CD8-positive, alpha-beta memory T cell (primary cell): Measurements from ENCODE around the gene PLA2G4D. TPM values are rescaled to one million over a fixed set of nuclear protein-coding genes. Genes with fewer than 3 reads are reported as not detected.

ENCODE experiments used
- CTCF ChIA-PET: fragments of 350-600 bp; sonication (Branson Sonifier 250); formaldehyde crosslinking; loops from one replicate; lab custom pipeline; 2021; ENCODE audit warnings: antibody characterized with exemption; lab: Charles Lee
- POLR2A ChIA-PET: fragments of 350-600 bp; sonication (Branson Sonifier 250); formaldehyde crosslinking; loops from one replicate; lab custom pipeline; 2021; ENCODE audit warnings: antibody characterized with exemption; lab: Charles Lee
- DNase-seq, 5 donors: peaks; one replicate each; pipeline versions ENCODE4 v3.0.0 to v3.0.0-alpha.2; 2020 to 2022; ENCODE audit warnings: mixed read lengths in 1 of 5
- H3K27ac ChIP-seq: one replicate; pipeline ENCODE4 v1.7.0; 2013; ENCODE audit warnings: low read depth, mild to moderate bottlenecking, low read length, moderate library complexity
- H3K27me3 ChIP-seq: 2 replicates; pipeline ENCODE4 v1.7.0; 2013; ENCODE audit warnings: low read length, mild to moderate bottlenecking; ENCODE audit not compliant: insufficient read depth, poor library complexity, severe bottlenecking
- H3K36me3 ChIP-seq: 2 replicates; pipeline ENCODE4 v1.7.0; 2013; ENCODE audit warnings: mild to moderate bottlenecking, low read length, moderate library complexity; ENCODE audit not compliant: insufficient read depth
- H3K4me1 ChIP-seq: 2 replicates; pipeline ENCODE4 v1.7.0; 2013; ENCODE audit warnings: mild to moderate bottlenecking, low read length, moderate library complexity; ENCODE audit not compliant: insufficient read depth
- H3K4me3 ChIP-seq: 2 replicates; pipeline ENCODE4 v1.7.0; 2013; ENCODE audit warnings: mild to moderate bottlenecking, low read length
- H3K9me3 ChIP-seq: 2 replicates; pipeline ENCODE4 v1.7.0; 2013; ENCODE audit warnings: mild to moderate bottlenecking, low read length
- H3K27ac Mint-ChIP-seq, 8 donors: one replicate each; pipeline ENCODE4 v1.8.0; 2020 to 2021; ENCODE audit warnings: mixed read lengths in 8 of 8, mild to moderate bottlenecking in 6 of 8, inconsistent platforms in 3 of 8, moderate library complexity in 3 of 8
- H3K27me3 Mint-ChIP-seq, 2 donors: one replicate each; pipeline ENCODE4 v1.8.0; 2020 to 2021; ENCODE audit warnings: mixed read lengths in 2 of 2, mild to moderate bottlenecking in 1 of 2, moderate library complexity in 1 of 2
- H3K36me3 Mint-ChIP-seq, 3 donors: one replicate each; pipeline ENCODE4 v1.8.0; 2020 to 2021; ENCODE audit warnings: mixed read lengths in 3 of 3, inconsistent platforms in 1 of 3, mild to moderate bottlenecking in 1 of 3
- H3K4me1 Mint-ChIP-seq, 3 donors: one replicate each; pipeline ENCODE4 v1.8.0; 2020 to 2021; ENCODE audit warnings: mixed read lengths in 3 of 3, inconsistent platforms in 1 of 3, mild to moderate bottlenecking in 1 of 3
- H3K4me3 Mint-ChIP-seq, 7 donors: one replicate each; pipeline ENCODE4 v1.8.0; 2020 to 2021; ENCODE audit warnings: mixed read lengths in 7 of 7, mild to moderate bottlenecking in 6 of 7, moderate library complexity in 4 of 7, inconsistent platforms in 2 of 7
- H3K9me3 Mint-ChIP-seq, 5 donors: one replicate each; pipeline ENCODE4 v1.8.0; 2020 to 2022; ENCODE audit warnings: mixed read lengths in 5 of 5, mild to moderate bottlenecking in 3 of 5, moderate library complexity in 2 of 5, inconsistent platforms in 1 of 5
- polyA plus RNA-seq: library from polyadenylated mRNA; unstranded; fragments of 300-500 nt; fragmentation: Illumina TruSeq; gene quantifications from one replicate; pipeline ENCODE4 v1.2.3, GENCODE V29; 2021
- total RNA-seq, 2 experiments: library from RNA; stranded (reverse); gene quantifications; one replicate each; pipeline ENCODE4 v1.2.3, GENCODE V29; 2021

PLA2G4D gene
- total and polyA plus RNA-seq, 3 experiments from 2014 or later, result not detected

GRCh38 chr15:42036966-42037365, 57.4 kb downstream of the PLA2G4D start:
- peaks cover 0 to 11% of the 10 kb centered on the region in 2 donors for H3K27me3 Mint-ChIP-seq
- peaks cover 5 to 8% (median 5%) of the 10 kb centered on the region in 3 donors for H3K4me1 Mint-ChIP-seq
- H3K4me1 ChIP-seq, result no peaks in the 10 kb centered on the region
- H3K27ac ChIP-seq, result no peak overlapping the region
- H3K27me3 ChIP-seq, result peaks cover 3% of the 10 kb centered on the region
- no peaks in the 10 kb centered on the region for H3K9me3 ChIP-seq
- no peak for DNase-seq
- no peak overlapping the region for H3K27ac Mint-ChIP-seq
- no peak overlapping the region for H3K4me3 ChIP-seq
- H3K36me3 Mint-ChIP-seq, result no peaks in the 10 kb centered on the region
- ChIA-PET CTCF (no interaction called here), POLR2A (no interaction called here)
- H3K36me3 ChIP-seq, result no peaks in the 10 kb centered on the region
- H3K9me3 Mint-ChIP-seq, result no peaks in the 10 kb centered on the region
- no peak overlapping the region for H3K4me3 Mint-ChIP-seq

- Histone ChIP-seq H3K4me1 (no peaks in the 10 kb centered on the region), H3K9me3 (no peaks in the 10 kb centered on the region), H3K4me3 (no peak overlapping the region), H3K27me3 (peaks cover 3% of the 10 kb centered on the region), H3K36me3 (no peaks in the 10 kb centered on the region), H3K27ac (no peak overlapping the region)
- Mint-ChIP-seq H3K36me3 (no peaks in the 10 kb centered on the region), H3K4me1 (peaks cover 5 to 8% (median 5%) of the 10 kb centered on the region in 3 donors), H3K9me3 (no peaks in the 10 kb centered on the region), H3K27ac (no peak overlapping the region), H3K27me3 (peaks cover 0 to 14% of the 10 kb centered on the region in 2 donors), H3K4me3 (no peak overlapping the region)
- POLR2A ChIA-PET, result no interaction called here
- no peak for DNase-seq
- CTCF ChIA-PET, result no interaction called here
These were observed 58.1 kb downstream of the PLA2G4D start for GRCh38 chr15:42036112-42036905.

GRCh38 chr15:42035435-42035761, 59.0 kb downstream of the PLA2G4D start:
- Mint-ChIP-seq H3K4me1 (peaks cover 5 to 8% (median 5%) of the 10 kb centered on the region in 3 donors), H3K9me3 (no peaks in the 10 kb centered on the region), H3K36me3 (no peaks in the 10 kb centered on the region), H3K27ac (peak overlapping the region in 1 of 8 donors; percentile 79), H3K4me3 (peak overlapping the region in 1 of 7 donors; percentile 64), H3K27me3 (peaks cover 0 to 14% of the 10 kb centered on the region in 2 donors)
- H3K4me1 ChIP-seq, result no peaks in the 10 kb centered on the region
- CTCF ChIA-PET, result no interaction called here
- POLR2A ChIA-PET, result no interaction called here
- no peak overlapping the region for H3K27ac ChIP-seq
- H3K9me3 ChIP-seq, result no peaks in the 10 kb centered on the region
- no peak for DNase-seq
- no peak overlapping the region for H3K4me3 ChIP-seq
- no peaks in the 10 kb centered on the region for H3K36me3 ChIP-seq
- peaks cover 3% of the 10 kb centered on the region for H3K27me3 ChIP-seq

GRCh38 chr15:42034628-42035434, 59.5 kb downstream of the PLA2G4D start:
- Mint-ChIP-seq H3K4me3 (no peak overlapping the region), H3K9me3 (no peaks in the 10 kb centered on the region), H3K36me3 (no peaks in the 10 kb centered on the region), H3K4me1 (peaks cover 5 to 8% (median 5%) of the 10 kb centered on the region in 3 donors), H3K27ac (peak overlapping the region in 1 of 8 donors; percentile 79), H3K27me3 (peaks cover 0 to 20% of the 10 kb centered on the region in 2 donors)
- H3K4me1 ChIP-seq, result no peaks in the 10 kb centered on the region
- no peak overlapping the region for H3K4me3 ChIP-seq
- no peaks in the 10 kb centered on the region for H3K36me3 ChIP-seq
- CTCF ChIA-PET, result no interaction called here
- peaks cover 3% of the 10 kb centered on the region for H3K27me3 ChIP-seq
- POLR2A ChIA-PET, result no interaction called here
- H3K9me3 ChIP-seq, result no peaks in the 10 kb centered on the region
- no peak for DNase-seq
- H3K27ac ChIP-seq, result no peak overlapping the region

- H3K27me3 Mint-ChIP-seq, result peaks cover 3 to 15% of the 10 kb centered on the region in 2 donors
- H3K4me1 Mint-ChIP-seq, result peaks cover 5 to 8% (median 5%) of the 10 kb centered on the region in 3 donors
- H3K27me3 ChIP-seq, result no peaks in the 10 kb centered on the region
- POLR2A ChIA-PET, result no interaction called here
- CTCF ChIA-PET, result no interaction called here
- no peak overlapping the region for H3K4me3 Mint-ChIP-seq
- no peaks in the 10 kb centered on the region for H3K36me3 Mint-ChIP-seq
- H3K4me1 ChIP-seq, result no peaks in the 10 kb centered on the region
- no peaks in the 10 kb centered on the region for H3K36me3 ChIP-seq
- no peak overlapping the region for H3K4me3 ChIP-seq
- no peaks in the 10 kb centered on the region for H3K9me3 ChIP-seq
- DNase-seq, result no peak
- no peaks in the 10 kb centered on the region for H3K9me3 Mint-ChIP-seq
- no peak overlapping the region for H3K27ac ChIP-seq
- no peak overlapping the region for H3K27ac Mint-ChIP-seq
These were observed 61.0 kb downstream of the PLA2G4D start for GRCh38 chr15:42033214-42033873.

- no peak for DNase-seq
- H3K4me1 Mint-ChIP-seq, result peaks cover 5 to 8% (median 5%) of the 10 kb centered on the region in 3 donors
- no peaks in the 10 kb centered on the region for H3K9me3 ChIP-seq
- no peak overlapping the region for H3K4me3 Mint-ChIP-seq
- H3K36me3 ChIP-seq, result no peaks in the 10 kb centered on the region
- POLR2A ChIA-PET, result no interaction called here
- peak overlapping the region in 1 of 8 donors; percentile 14 for H3K27ac Mint-ChIP-seq
- H3K4me3 ChIP-seq, result no peak overlapping the region
- no peaks in the 10 kb centered on the region for H3K36me3 Mint-ChIP-seq
- no peak overlapping the region for H3K27ac ChIP-seq
- CTCF ChIA-PET, result interaction anchor here (1.4 kb wide), 1 partner anchor 128 kb away, joined by 3 read pairs; no protein-coding TSS in a partner anchor
- H3K27me3 ChIP-seq, result no peaks in the 10 kb centered on the region
- no peaks in the 10 kb centered on the region for H3K4me1 ChIP-seq
- peaks cover 3 to 18% of the 10 kb centered on the region in 2 donors for H3K27me3 Mint-ChIP-seq
- no peaks in the 10 kb centered on the region for H3K9me3 Mint-ChIP-seq
These were observed 61.8 kb downstream of the PLA2G4D start for GRCh38 chr15:42032376-42033213.

- H3K9me3 Mint-ChIP-seq, result no peaks in the 10 kb centered on the region
- peaks cover 3 to 28% of the 10 kb centered on the region in 2 donors for H3K27me3 Mint-ChIP-seq
- ChIA-PET POLR2A (interaction anchor here (0.6 kb wide), 1 partner anchor 921 kb away, joined by 3 read pairs; no protein-coding TSS in a partner anchor), CTCF (interaction anchor here (1.4 kb wide), 1 partner anchor 127 kb away, joined by 3 read pairs; no protein-coding TSS in a partner anchor)
- Histone ChIP-seq H3K27ac (no peak overlapping the region), H3K9me3 (no peaks in the 10 kb centered on the region), H3K27me3 (no peaks in the 10 kb centered on the region), H3K4me1 (no peaks in the 10 kb centered on the region), H3K4me3 (no peak overlapping the region), H3K36me3 (no peaks in the 10 kb centered on the region)
- no peak overlapping the region for H3K4me3 Mint-ChIP-seq
- H3K4me1 Mint-ChIP-seq, result peaks cover 5 to 8% (median 5%) of the 10 kb centered on the region in 3 donors
- H3K36me3 Mint-ChIP-seq, result no peaks in the 10 kb centered on the region
- H3K27ac Mint-ChIP-seq, result peak overlapping the region in 1 of 8 donors; percentile 85
- DNase-seq, result no peak
These were observed 63.0 kb downstream of the PLA2G4D start for GRCh38 chr15:42031198-42031915.
